Peyer's patch (tissue), 4 donors: ENCODE data around the gene PEF1. TPM values are rescaled to one million over a fixed set of nuclear protein-coding genes. Genes with fewer than 3 reads are reported as not detected.

Source experiments
- DNase-seq, 3 donors: peaks; one replicate each; pipeline ENCODE4 v3.0.0-alpha.2; 2017 to 2019
- H3K27ac ChIP-seq, 4 donors: fragments of 200-600 bp; sonication (generic); one replicate each; pipeline ENCODE4 v1.5.1; 2016 to 2019
- H3K27me3 ChIP-seq, 2 donors: fragments of 200-600 bp; sonication (generic); one replicate each; pipeline ENCODE4 v1.5.1; 2019
- H3K36me3 ChIP-seq, 3 donors: fragments of 200-600 bp; sonication (generic); one replicate each; pipeline ENCODE4 v1.5.1; 2016 to 2019
- H3K4me1 ChIP-seq, 4 donors: fragments of 200-600 bp; sonication (generic); one replicate each; pipeline ENCODE4 v1.5.1; 2016 to 2019
- H3K4me3 ChIP-seq, 4 donors: fragments of 200-600 bp; sonication (generic); 1 replicate in 3 of 4; 2 replicates in 1 of 4; pipeline ENCODE4 v1.5.1; 2016 to 2019; ENCODE audit warnings: mild to moderate bottlenecking in 1 of 4
- H3K9me3 ChIP-seq, 4 donors: fragments of 200-600 bp; sonication (generic); one replicate each; pipeline ENCODE4 v1.5.1; 2016 to 2019; ENCODE audit warnings: mild to moderate bottlenecking in 1 of 4
- CTCF ChIP-seq, 6 experiments: fragments of 450-650 bp in 4 of 6; fragments of 200-600 bp in 2 of 6; sonication (generic) in 1 of 6; IDR thresholded peaks; one replicate each; pipeline ENCODE4 v1.5.1; 2017 to 2019; ENCODE audit warnings: antibody characterized with exemption in 6 of 6, mild to moderate bottlenecking in 3 of 6, moderate library complexity in 1 of 6
- POLR2A ChIP-seq, 2 donors: fragments of 450-650 bp; IDR thresholded peaks; one replicate each; pipeline ENCODE4 v1.5.1; 2017; ENCODE audit warnings: antibody characterized with exemption in 2 of 2, mild to moderate bottlenecking in 2 of 2, moderate library complexity in 2 of 2
- total RNA-seq, 4 donors: library from RNA; depleted of rRNA; stranded (reverse); fragments of >200 nt; gene quantifications; one replicate each; pipeline ENCODE4 v1.1.0, GENCODE V29; 2016

Gene PEF1
- total RNA-seq, 4 donors from 2014 or later = 49.5 to 116 (median 59.8) TPM

- Histone ChIP-seq H3K4me1 (peaks cover 0 to 5% (median 0%) of the 10 kb centered on the region in 4 donors), H3K36me3 (no peaks in the 10 kb centered on the region), H3K4me3 (no peak overlapping the region), H3K27ac (no peak overlapping the region), H3K9me3 (no peaks in the 10 kb centered on the region), H3K27me3 (no peaks in the 10 kb centered on the region)
- TF ChIP-seq CTCF (IDR thresholded peaks at IDR 0.05) = no peak
- DNase-seq = no peak
These were observed 31.1 kb upstream of the PEF1 start for GRCh38 chr1:31675756-31676155.

- H3K27me3 ChIP-seq = no peaks in the 10 kb centered on the region
- H3K4me3 ChIP-seq = no peak overlapping the region
- H3K36me3 ChIP-seq = no peaks in the 10 kb centered on the region
- H3K27ac ChIP-seq = no peak overlapping the region
- H3K9me3 ChIP-seq = no peaks in the 10 kb centered on the region
- H3K4me1 ChIP-seq = peaks cover 0 to 11% (median 0%) of the 10 kb centered on the region in 4 donors
- no peak for DNase-seq
- no peak for TF ChIP-seq CTCF (IDR thresholded peaks at IDR 0.05)
- no peak for TF ChIP-seq POLR2A (IDR thresholded peaks at IDR 0.05)
These were observed 30.5 kb upstream of the PEF1 start for GRCh38 chr1:31675161-31675560.

GRCh38 chr1:31674626-31675025 lies 29.9 kb upstream of the PEF1 start:
- Histone ChIP-seq H3K36me3 (no peaks in the 10 kb centered on the region), H3K4me1 (peaks cover 0 to 14% (median 0%) of the 10 kb centered on the region in 4 donors), H3K27ac (no peak overlapping the region), H3K4me3 (no peak overlapping the region), H3K27me3 (no peaks in the 10 kb centered on the region), H3K9me3 (no peaks in the 10 kb centered on the region)
- DNase-seq = no peak
- TF ChIP-seq CTCF (IDR thresholded peaks at IDR 0.05) = no peak
- TF ChIP-seq POLR2A (IDR thresholded peaks at IDR 0.05) = no peak

- no peaks in the 10 kb centered on the region for H3K9me3 ChIP-seq
- H3K4me3 ChIP-seq = no peak overlapping the region
- TF ChIP-seq CTCF (IDR thresholded peaks at IDR 0.05) = no peak
- TF ChIP-seq POLR2A (IDR thresholded peaks at IDR 0.05) = no peak
- H3K36me3 ChIP-seq = no peaks in the 10 kb centered on the region
- H3K27ac ChIP-seq = peak overlapping the region in 1 of 4 donors; percentile 37
- peaks cover 0 to 24% (median 0%) of the 10 kb centered on the region in 4 donors for H3K4me1 ChIP-seq
- H3K27me3 ChIP-seq = no peaks in the 10 kb centered on the region
- no peak for DNase-seq
These were observed 28.8 kb upstream of the PEF1 start for GRCh38 chr1:31673433-31673832.

DNA sequence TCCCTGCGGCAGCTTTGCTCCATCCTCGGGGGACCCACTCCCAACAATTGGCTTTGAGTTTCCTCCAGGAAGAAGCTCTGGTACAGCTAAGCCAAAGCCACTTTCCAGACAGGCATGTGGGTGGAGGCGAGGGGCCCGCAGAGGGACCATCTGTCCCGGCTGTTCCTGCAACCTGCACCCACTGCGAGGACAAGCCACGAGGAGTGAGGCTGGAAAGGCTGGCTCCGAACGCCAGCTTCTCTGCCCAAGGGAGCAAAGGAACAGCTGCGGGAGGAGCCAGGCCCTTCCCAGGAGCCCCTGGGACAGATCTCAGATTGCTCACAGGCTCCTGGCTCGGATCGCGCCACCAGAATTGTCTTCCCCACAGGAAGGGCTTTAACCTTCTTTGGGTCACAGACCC lies 28.3 kb upstream of the PEF1 start:
- H3K27ac ChIP-seq = peak overlapping the region in 3 of 4 donors; percentile 17 to 37 (median 19)
- TF ChIP-seq CTCF (IDR thresholded peaks at IDR 0.05) = no peak
- TF ChIP-seq POLR2A (IDR thresholded peaks at IDR 0.05) = no peak
- H3K36me3 ChIP-seq = no peaks in the 10 kb centered on the region
- DNase-seq = no peak
- H3K4me3 ChIP-seq = no peak overlapping the region
- no peaks in the 10 kb centered on the region for H3K9me3 ChIP-seq
- no peaks in the 10 kb centered on the region for H3K27me3 ChIP-seq
- peaks cover 0 to 24% (median 0%) of the 10 kb centered on the region in 4 donors for H3K4me1 ChIP-seq
